Mucosa of gallbladder (tissue), 1 donor: ENCODE measurements around the gene MCM5. TPM values are rescaled to one million over a fixed set of nuclear protein-coding genes. Genes with fewer than 3 reads are reported as not detected.
"Not testable (repeated sequence)": the region's sequence is repeated elsewhere in the genome, so short reads cannot be mapped to it uniquely, and the experiment has no call there.

ENCODE experiments used
- DNase-seq: peaks from one replicate; pipeline ENCODE4 v3.0.0-alpha.2; 2020; ENCODE audit warnings: low spot score
- total RNA-seq: library from RNA; stranded (reverse); gene quantifications from one replicate; pipeline ENCODE4 v1.2.1, GENCODE V29; 2021
- donor health status: DM: no; HTN: no; CAD: no.

The MCM5 gene
- total RNA-seq, 1 donor from 2014 or later, result 25.4 TPM

DNA sequence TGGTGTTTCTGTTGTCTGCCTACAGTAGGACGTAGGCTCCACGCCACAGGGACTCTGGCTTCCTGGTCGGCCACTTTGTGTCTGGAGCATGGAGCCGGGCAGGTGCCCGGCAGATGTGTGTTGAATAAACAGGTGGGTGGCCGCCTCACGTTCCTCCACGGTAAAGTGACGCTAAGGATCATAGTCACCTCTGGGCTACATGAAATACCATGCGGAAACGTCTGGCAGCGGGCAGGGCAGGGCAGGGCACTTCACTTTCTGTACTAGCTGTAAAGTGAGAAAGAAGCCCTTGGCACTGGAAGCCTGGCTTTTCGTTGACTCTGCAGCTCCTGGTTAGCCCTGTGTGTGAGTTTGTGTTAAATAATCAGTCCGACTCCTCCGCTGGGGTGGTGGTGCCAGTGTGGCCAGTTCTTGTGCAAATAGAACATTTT is 52.4 kb downstream of the MCM5 start:
- DNase-seq, result peak; percentile 17

DNA sequence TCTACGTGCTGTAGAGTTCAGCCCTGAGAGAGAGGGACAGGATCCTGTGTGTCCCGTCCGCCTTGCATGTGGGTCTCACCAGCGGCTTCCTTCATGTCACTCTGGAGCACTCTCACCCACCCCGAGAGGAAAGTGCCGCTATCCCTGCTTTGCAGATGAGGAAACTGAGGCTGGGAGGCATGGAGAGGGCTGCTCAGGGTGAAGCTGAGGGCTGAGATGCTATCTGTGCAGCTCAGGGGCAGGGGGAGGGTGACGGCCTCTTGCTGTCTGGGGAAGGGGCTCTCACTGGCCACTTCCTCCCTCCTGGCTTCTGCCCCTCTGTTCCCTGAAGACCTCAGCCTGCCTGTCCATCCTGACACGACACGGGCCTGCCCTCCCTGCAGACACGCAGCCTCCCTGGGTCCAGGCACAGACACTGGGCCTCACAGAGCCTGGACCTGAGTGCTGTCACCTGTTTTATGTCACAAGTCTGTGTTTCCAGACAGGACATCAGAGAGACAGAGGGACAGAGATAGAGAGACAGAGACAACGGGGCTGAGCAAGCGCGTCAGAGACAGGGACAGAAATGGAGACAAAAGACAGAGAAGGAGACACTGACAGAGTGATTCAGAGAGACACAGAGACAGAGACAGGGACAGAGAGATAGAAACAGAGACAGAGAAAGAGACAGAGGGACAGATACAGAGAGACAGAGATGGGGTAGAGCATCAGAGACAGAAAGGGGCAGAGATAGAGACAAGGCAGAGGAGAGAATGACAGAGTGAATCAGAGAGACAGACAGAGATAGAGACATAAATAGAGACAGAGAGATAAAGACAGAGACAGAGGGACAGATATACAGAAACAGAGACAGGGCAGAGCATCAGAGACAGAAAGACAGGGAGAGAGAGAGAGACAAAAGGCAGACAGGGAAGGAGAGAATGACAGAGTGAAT is 53.1 kb downstream of the MCM5 start:
- no peak for DNase-seq

DNA sequence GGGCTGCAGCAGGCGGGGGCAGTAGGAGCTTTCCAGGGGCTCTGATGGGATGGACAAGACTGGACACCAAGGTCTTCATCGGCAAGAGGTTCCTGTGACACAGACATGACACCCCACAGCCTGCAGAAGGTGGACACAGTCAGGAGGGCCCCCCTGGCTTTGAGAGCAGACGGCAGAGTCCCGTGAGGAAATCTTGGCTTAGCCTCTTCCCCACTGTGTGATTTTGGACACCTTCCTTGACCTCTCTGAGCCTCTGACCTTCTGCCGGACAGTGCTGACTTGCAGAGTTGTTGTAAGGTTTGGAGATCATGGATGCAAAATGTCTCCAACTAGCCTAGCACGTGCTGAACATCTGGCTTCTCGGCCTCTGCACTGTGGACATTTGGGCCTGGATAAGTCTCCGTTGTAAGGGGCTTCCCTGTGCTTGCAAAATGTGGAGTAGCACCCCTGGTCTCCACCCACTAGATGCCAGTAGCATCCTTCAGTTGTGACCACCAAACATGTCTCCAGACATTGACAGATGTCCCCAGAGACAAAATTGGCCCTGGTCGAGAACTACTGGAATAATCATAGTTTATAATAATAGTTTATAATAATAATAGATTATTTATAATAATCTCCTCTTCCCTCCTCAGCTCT is 54.6 kb downstream of the MCM5 start:
- no peak for DNase-seq

DNA sequence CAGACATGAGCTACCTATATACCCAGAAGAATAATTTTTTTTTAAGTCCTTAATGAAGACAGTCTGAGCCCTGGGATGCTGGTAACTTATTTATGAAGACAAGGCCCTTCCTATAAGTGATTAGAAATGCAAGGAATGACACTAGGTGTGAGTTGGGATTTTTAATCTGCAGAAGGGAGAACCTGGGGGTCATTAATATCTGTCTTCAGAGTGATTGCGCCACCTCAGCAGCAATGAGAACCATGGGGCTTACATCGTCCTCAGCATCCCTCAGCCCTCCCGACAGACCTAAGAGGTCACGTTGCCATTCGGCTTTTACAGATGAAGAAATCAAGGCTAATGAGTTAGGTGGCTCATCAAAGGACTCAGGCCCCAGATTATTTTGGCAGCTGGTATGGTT is 55.6 kb downstream of the MCM5 start:
- DNase-seq, result no peak

DNA sequence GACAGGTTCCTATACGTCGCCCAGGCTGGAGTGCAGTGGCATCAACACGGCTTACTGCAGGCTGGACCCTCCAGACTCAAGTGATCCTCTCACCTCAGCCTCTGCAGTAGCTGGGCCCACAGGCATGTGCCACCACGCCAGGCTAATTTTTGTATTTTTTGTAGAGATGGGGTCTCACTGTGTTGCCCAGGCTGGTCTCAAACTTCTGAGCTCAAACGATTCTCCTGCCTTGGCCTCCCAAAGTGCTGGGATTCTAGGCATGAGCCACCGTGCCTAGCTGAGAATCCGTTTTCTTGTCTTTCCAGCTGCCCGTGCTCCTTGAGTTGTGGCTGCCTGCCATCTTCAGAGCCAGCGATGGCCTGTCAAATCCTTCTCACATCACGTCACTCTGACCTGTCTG is 56.8 kb downstream of the MCM5 start:
- DNase-seq, result no peak

DNA sequence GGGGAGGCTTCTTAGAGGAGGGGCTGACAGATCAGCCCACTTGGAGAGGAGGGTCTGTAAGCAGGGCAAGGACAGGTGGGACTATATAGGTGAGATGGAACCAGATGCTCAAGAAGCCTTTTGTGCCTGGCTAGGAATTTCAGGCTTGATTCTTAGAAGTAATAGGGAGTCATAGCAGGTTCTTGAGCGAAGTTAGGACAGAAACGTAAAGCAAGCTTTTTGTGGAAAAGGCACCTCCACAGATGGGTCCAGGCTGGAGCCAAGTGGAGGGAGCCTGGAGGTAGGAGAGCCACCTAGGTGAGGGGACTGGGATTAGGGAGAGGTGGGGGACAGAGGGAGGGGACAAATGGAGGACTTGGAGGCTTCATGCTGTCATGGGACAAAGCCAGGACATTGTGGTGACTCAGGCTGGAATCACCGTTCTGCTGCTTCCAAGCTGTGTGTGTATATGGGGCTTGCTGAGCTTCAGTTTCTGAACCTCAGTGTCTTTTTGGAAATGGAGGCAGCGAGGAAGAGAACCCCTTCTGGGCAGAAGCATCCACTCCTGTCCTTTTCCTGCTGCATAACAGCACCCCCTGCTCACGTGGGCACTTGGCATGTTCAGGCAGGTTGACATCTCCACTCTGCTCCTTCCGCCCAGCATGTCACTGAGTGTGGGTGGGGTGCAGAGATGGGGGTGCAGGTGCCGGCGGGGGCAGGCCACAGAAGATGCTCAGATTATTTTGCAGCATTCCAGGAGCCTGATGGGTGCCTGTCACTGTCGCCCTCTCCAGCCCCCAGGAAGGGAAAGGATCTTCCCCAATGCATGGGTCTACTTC is 58.0 kb downstream of the MCM5 start:
- no peak for DNase-seq

DNA sequence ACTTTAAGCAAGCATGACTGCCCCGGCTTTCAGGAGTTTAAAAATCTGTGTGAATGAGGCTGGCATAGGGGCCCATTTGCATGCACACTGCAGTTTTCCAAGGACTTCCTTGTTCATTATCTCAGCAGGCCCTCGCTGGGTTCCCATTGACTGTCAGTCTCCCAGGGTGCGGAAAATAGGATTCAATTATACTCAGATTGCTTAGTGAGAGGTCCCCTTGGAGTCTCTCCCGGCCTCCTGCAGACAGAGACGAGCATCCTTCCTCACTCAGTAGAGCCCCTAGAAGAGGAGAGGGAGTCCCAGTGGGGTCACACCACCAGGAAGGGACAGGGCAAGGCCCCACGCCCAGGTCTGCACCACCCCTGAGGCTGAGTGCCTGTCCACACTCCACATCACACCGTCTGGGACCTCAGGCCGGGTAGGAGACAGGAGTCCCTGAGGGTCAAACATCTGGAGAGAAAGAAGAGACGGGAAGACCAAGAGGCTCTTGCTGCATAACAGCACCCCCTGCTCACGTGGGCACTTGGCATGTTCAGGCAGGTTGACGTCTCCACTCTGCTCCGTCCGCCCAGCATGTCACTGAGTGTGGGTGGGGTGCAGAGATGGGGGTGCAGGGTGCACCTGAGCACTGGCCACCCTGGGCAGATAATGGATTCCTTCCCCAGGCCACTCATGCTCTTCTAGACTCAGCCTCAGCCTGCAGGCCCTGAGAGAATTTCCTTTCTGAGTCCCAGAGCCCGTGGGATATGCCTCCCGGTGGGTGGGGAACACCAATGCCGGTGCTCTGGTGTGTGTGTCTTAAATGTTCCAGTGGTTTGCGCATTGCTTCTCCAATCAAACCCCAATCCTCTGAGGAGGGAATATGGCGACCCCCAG is 58.8 kb downstream of the MCM5 start:
- DNase-seq, result no peak

DNA sequence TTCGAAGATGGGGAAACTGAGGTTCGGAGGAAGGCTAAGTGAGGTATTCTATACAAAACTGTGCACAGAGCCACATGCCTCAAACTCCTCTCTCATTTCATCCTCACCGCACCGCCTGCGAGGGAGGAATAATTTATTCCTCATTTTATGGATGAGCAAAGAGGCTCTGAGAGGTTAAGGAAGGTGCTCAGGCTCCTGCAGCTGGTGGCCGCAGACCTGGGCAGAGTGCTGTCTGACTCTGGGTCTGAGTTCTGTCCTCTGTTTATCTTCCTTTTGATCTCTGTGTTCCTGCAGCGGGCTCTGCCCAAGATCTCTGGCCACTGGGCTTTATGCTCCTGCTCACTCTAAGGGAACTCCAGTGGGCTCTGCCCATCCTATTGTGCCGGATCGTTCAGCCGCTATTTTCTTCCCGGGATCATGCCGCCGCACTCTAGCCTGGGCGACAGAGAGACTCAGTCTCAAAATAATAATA is 59.5 kb downstream of the MCM5 start:
- DNase-seq, result no peak

DNA sequence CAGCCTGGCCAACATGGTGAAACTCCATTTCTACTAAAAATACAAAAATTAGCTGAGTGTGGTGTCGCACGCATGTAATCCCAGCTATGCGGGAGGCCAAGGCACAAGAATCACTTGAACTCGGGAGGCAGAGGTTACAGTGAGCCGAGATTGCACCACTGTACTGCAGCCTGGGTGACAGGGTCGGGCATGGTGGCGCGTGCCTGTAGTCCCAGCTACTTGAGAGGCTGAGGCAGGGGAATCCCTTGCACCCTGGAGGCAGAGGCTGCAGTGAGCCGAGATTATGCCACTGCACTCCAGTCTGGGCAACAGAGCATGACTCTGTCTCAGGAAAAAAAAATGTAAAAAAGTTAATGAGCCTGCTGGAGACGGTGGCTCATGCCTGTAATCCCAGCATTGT is 60.0 kb downstream of the MCM5 start:
- not testable (repeated sequence) for DNase-seq

DNA sequence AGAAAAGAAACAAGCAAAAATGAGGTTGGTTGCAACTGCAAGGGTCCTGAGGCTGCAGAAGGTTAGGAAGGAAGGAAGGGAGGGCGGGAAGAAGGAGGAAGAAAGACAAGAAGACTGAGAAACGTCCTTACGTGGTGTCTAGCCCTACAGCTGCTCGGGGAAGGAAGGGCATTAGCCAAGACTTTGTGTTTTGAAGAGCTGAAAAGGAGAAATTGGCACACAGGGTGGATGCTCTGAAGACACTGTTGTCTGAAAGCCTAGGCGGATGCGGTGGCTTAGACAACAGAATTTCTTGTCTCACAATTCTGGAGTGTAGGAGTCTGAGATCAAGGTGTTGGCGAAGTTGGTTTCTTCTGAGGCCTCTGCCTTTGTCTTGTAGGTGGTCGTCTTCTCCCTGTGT is 60.7 kb downstream of the MCM5 start:
- no peak for DNase-seq

DNA sequence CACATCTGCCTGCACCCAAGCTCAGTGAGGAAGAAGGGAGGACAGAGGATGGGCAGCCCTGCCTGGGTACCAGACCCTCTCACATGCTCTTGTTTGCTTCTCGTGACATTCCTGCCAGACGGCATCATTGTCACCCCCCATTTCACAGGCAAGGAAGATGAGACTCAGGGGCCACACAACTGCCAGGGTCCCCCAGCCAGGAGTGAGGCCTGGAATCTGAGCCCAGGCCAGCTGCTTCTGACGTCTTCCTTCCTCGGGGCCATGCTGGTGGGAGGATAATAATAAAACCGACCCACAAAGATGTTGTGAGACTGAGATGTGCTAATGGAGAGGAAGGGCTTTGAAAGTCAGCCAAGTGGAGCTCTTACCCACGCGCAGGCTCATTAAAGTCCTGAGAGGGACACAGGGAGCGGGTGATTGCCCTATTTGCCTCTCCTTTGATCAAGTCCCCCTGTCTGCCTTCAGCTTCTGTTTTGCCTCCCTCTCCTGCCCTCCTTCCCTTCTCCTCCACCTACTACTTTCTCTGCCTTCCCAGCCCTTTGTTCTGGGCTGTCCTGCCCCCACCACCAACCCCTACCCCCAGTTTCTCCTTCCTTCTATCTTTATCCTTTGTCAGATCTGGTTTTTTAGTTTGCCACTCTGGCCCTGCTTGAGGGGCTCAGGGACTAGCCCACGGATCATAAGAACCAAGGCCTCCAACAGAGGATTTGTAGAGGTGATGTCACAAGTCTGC is 62.7 kb downstream of the MCM5 start:
- DNase-seq, result no peak

DNA sequence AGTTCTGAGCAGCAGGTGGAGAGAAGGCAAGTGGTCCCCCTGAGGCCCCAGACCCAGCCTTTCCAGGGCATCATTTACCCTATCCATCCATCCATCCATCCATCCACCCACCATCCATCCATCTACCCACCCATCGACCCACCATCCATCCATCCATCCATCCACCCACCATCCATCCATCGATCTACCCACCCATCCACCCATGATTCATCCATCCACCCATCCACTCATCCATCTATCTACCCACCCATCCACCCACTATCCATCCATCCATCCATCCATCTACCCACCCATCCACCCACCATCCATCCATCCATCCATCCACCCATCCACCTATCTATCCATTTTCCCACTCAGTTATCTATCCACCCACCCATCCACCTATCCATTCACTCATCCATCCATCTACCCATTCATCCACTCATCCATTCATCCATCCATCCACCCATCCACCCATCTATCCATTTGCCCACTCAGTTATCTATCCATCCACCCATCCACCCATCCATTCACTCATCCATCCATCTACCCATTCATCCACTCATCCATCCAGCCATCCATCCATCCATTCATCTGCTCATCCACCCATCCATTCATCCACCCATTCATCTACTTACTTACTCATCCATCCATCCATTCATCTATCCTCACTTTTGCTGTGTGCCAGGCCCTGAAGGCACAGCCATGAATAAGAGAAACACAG is 63.4 kb downstream of the MCM5 start:
- DNase-seq, result no peak

DNA sequence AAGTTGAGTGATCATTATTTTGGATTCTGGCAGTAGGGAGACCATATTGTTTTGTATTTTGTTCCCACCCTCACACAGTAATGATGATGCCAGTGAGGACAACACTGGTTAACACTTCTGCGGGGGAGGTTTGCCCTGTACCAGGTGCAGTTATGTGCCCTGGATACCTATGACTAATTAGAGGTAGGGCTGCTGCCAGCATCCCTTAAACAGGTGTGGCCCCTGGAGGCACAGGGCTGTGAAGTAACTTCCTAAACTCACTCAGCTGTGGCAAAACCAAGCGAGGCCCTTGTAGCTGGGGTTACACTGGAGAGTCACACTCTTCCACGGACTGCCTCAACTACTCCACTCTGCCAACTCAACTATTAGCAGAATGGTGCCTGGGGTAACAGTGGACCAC is 64.5 kb downstream of the MCM5 start:
- no peak for DNase-seq

DNA sequence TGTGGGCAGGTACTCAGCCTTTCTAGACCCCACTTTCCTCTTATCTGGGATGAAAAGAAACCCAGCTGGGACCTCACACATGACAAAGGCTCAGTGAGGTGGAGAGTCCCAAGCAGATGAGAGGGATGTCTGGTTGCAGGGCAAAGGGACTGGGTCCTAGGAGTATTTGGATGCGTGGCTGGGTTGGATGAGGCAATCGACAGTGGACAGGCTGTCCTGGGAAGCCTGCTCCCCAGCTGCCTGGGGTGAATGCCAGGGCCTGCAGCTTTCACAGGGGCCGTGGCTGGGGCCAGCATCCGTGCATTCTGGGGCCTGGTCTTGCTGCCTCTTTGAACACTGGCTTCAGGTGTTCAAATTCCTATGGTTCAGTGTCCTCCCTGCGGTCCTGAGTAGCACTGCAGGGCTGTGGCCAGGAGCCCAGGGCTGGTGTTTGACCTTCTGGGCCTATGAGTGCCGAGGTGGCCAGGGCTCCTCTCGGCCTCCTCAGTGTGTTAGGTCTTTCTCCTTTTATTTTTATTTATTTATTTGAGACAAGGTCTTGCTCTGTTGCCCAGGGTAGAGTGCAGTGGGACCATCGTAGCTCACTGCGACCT is 65.3 kb downstream of the MCM5 start:
- no peak for DNase-seq

DNA sequence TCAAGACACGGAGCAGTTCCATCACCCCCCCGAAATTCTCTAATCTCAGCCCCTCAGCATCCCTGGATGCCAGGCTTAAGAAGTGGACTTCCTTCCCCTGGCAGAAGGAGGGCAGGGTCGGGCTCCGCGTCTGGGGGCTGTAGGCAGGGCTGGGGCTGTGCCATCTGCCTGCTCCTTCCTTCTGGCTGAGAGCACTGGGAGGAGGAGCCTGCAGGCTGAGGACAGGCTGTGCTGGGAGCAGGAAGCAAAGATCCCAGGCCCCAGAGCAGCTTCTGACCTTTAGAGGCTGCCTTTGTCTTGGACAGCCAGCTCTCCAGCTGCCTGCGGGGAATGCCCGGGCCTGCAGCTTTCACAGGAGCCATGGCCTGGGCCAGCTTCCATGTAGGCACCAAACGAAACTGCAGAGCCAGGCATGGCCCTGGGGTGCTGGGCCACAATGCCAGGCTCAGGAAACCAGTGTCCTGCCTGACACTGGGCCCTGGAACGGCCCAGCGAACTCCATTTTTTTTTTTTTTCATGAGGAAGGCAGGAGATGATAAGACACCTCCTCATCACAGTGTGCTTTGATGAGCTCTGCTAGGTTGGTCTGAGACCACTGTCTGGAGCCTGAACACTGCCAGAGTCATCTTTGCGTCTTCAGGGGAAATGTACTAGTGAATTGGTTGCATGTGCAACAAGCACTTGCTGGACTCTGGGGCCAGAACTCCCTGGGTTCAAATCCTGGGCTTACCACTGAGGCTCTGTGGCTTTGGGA is 67.9 kb downstream of the MCM5 start:
- DNase-seq, result peak; percentile 60

DNA sequence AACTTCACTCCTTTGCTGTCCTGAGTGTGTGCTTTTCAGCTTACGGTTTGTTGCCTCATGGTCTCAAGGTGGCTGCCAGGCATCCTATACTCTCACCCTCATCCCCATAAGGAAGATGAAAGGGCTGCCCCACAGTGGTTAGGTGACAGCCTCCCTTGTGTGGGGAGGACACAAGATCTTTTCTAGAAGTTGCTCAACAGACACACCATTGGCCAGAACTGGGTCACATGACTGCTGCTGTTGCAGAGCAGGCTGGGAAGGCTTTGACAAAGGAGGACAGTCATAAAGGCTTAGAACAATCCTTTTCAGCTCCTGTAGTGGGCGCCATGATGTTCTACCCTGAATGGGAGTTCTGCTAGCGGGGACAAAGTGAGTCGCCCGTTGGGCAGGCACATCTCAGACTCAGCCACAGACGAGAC is 71.0 kb downstream of the MCM5 start:
- no peak for DNase-seq

DNA sequence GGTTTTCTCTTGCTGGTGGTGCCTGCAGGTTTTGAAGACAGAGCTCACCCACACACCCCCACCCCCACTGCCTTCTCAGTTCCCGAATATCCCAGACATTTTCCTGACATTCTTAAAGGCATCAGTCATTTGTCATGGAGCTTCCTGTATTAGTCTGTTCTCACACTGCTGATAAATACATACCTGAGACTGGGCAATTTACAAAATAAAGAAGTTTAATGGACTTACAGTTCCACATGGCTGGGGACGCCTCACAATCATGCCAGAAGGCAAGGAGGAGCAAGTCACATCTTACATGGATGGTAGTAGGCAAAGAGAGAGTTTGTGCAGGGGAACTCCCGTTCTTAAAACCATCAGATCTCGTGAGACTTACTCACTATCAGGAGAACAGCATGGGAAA is 71.6 kb downstream of the MCM5 start:
- not testable (repeated sequence) for DNase-seq

DNA sequence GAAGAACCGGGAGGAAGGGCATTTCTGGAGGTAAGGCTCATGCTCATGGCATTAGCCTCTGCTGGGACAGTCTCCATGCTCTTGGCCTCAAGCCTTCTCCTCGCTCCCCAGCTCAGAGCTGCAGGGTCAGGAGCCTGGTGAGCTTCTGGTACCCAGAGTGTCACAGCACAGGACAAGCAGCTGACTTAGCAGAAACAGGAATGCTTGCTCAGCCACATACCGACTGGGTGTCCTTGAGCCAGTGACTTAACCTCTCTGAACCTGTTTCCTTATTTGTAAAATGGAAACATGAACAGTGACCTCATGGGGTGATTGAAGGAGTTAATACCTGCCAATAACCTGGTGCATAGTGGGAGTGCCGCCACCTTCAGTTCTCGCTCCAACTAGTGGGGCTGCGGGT is 72.5 kb downstream of the MCM5 start:
- DNase-seq, result no peak

DNA sequence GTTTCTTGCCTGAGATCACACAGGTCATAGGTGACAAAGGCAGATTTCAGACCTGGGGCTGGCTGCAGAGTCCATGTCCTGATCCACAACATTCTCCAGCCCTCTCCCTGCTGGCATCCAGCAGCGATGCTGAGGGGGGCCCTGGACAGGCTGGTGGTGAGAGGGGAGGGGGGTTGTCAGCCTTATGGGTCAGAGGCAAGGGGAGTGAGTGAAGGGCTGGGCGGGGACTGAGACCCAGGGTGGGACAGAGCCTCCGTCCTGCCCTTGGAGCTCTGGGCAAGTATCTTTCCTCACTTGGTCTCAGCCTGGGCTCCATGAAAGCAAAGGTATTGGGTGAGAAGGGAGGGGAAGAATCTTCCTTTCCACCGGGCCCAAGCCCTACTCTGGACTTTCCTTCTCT is 74.0 kb downstream of the MCM5 start:
- no peak for DNase-seq
